ENCODE data around the gene ACTN4. TPM values are rescaled to one million over a fixed set of nuclear protein-coding genes. Genes with fewer than 3 reads are reported as not detected.
A peak's percentile ranks its signal among the peaks of the same experiment; 100 is the strongest.

ACTN4 gene
- total RNA-seq, 1 donor from 2014 or later, result 127 TPM

GRCh38 chr19:38736413-38737280 lies 89.2 kb downstream of the ACTN4 start:
- peak overlapping the region; percentile 71 for H3K4me3 Mint-ChIP-seq
- no peak for TF ChIP-seq EZH2phosphoT487 (IDR thresholded peaks at IDR 0.05)
- TF ChIP-seq CTCF (IDR thresholded peaks at IDR 0.05), result no peak
- no peak for TF ChIP-seq EZH2 (IDR thresholded peaks at IDR 0.05)
- no peaks in the 10 kb centered on the region for H3K9me3 Mint-ChIP-seq
- Histone ChIP-seq H3K4me3 (peak overlapping the region; percentile 57), H3K9me3 (ENCODE audit: low read depth) (no peaks in the 10 kb centered on the region), H3K27me3 (peaks cover 22% of the 10 kb centered on the region), H3K36me3 (no peaks in the 10 kb centered on the region), H3K9ac (no peak overlapping the region), H3K4me2 (peak overlapping the region; percentile 74), H3F3A (ENCODE audit: low read depth) (peaks cover 21% of the 10 kb centered on the region), H3K4me1 (peaks cover 12% of the 10 kb centered on the region), H4K20me1 (ENCODE audit: low read depth) (peaks cover 9% of the 10 kb centered on the region), H3K79me2 (ENCODE audit: low read depth) (no peaks in the 10 kb centered on the region), H2AFZ (replicated peaks) (peak overlapping the region; percentile 63), H3K27ac (no peak overlapping the region)
- H3K4me1 Mint-ChIP-seq, result peaks cover 11% of the 10 kb centered on the region
- peaks cover 14% of the 10 kb centered on the region for H3K27me3 Mint-ChIP-seq (ENCODE audit: insufficient read depth, low read depth)
- no peak overlapping the region for H3K27ac Mint-ChIP-seq
- H3K36me3 Mint-ChIP-seq, result peaks cover 2% of the 10 kb centered on the region
- peak; percentile 84 for DNase-seq (ENCODE audit: low spot score)

DNA sequence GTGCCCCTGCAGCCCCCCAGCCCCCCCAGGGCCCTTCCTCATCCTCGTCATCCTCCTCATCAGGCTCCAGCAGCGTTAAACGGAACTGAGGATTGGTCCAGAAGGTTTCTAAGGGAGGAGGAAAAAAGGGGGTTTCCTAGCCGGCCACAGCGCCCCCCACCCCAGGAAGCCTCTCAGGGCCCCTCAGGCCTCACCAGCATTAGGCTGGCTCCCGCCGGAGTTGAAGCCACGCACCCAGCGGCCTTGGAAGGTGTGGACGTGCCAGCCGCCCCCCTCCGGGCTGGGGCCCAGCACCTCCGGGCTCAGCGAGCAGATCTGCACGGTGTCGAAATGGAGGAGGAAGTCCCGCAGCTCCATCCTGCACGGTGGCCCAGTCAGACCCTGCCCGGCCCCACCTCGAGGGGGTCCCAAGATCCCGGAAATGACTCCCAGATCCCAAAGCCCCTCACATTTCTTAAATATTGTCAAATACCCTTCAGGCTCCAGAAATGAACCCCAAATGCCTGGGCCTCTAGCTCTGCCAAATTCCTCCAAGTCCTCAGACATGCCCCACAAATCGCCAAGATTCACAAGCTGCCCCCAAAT lies 89.9 kb downstream of the ACTN4 start:
- Histone ChIP-seq H3K27ac (no peak overlapping the region), H3K9ac (no peak overlapping the region), H3K9me3 (ENCODE audit: low read depth) (no peaks in the 10 kb centered on the region), H3K27me3 (peaks cover 22% of the 10 kb centered on the region), H3K36me3 (no peaks in the 10 kb centered on the region), H3K79me2 (ENCODE audit: low read depth) (no peaks in the 10 kb centered on the region), H3K4me1 (peaks cover 12% of the 10 kb centered on the region), H3K4me2 (peak overlapping the region; percentile 14), H3F3A (ENCODE audit: low read depth) (peaks cover 18% of the 10 kb centered on the region), H3K4me3 (no peak overlapping the region), H4K20me1 (ENCODE audit: low read depth) (peaks cover 9% of the 10 kb centered on the region), H2AFZ (replicated peaks) (no peak overlapping the region)
- TF ChIP-seq EZH2phosphoT487 (IDR thresholded peaks at IDR 0.05) (no peak), CTCF (IDR thresholded peaks at IDR 0.05) (no peak), EZH2 (IDR thresholded peaks at IDR 0.05) (no peak)
- Mint-ChIP-seq H3K27me3 (ENCODE audit: insufficient read depth, low read depth) (peaks cover 15% of the 10 kb centered on the region), H3K9me3 (no peaks in the 10 kb centered on the region), H3K4me3 (peak overlapping the region; percentile 50), H3K4me1 (peaks cover 8% of the 10 kb centered on the region), H3K27ac (no peak overlapping the region), H3K36me3 (peaks cover 2% of the 10 kb centered on the region)
- DNase-seq (ENCODE audit: low spot score), result no peak

DNA sequence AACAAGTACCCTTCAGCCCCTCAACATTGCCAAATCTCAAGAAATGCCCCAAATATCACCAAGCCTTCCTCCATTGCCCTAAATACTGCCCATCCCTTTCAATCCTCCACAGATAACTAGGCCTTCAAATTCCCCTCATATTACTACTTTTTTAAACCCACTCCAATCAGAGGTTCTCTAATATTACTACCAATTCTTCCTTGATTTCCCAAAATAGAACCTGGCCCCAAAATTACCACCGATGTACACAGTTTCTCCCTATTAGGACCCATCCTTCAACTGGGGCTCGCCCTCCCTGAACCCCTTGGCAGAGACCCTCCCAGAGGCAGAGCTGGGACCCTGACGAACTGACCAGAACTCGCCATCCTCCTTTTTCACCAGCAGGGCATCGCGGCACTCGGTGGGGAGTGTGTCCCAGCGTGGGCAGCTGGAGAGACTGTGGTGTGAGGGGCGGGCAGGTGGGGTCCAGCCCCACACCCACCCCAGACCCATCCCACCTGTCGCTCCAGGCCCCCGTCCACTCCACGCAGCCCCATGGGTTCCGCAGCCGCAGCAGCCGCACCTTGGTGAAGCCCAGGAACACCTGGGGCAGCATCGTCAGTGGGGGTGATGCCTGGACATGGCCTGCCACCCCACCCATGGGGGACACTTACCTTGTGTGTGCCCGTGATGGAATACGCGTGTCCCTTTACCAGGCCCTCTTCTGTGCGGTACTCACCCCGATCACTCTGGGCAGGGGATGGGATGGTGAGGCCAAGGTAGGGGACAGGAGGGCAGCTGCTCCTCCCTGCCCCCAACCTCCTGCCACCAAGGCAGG lies 90.7 kb downstream of the ACTN4 start:
- H3K4me1 Mint-ChIP-seq, result peaks cover 8% of the 10 kb centered on the region
- no peaks in the 10 kb centered on the region for H3K79me2 ChIP-seq (ENCODE audit: low read depth)
- no peak for DNase-seq (ENCODE audit: low spot score)

More for the DNA sequence above, 90.7 kb downstream of the ACTN4 start:
- Histone ChIP-seq H2AFZ (replicated peaks) (no peak overlapping the region), H3K36me3 (no peaks in the 10 kb centered on the region), H3K4me2 (no peak overlapping the region), H4K20me1 (ENCODE audit: low read depth) (peaks cover 9% of the 10 kb centered on the region), H3K4me1 (peaks cover 12% of the 10 kb centered on the region), H3K4me3 (no peak overlapping the region), H3K27me3 (peaks cover 22% of the 10 kb centered on the region), H3F3A (ENCODE audit: low read depth) (peaks cover 14% of the 10 kb centered on the region), H3K9me3 (ENCODE audit: low read depth) (no peaks in the 10 kb centered on the region), H3K27ac (no peak overlapping the region), H3K9ac (no peak overlapping the region)
- Mint-ChIP-seq H3K9me3 (no peaks in the 10 kb centered on the region), H3K4me3 (peak overlapping the region; percentile 50), H3K27me3 (ENCODE audit: insufficient read depth, low read depth) (peaks cover 17% of the 10 kb centered on the region), H3K27ac (no peak overlapping the region), H3K36me3 (peaks cover 2% of the 10 kb centered on the region)
- TF ChIP-seq CTCF (IDR thresholded peaks at IDR 0.05), result no peak
- no peak for TF ChIP-seq EZH2phosphoT487 (IDR thresholded peaks at IDR 0.05)
- TF ChIP-seq EZH2 (IDR thresholded peaks at IDR 0.05), result no peak

All from neural progenitor cell (in vitro differentiated cells).